ENCODE measurements around the gene AGT.

GRCh38 chr1:230668227-230668626 lies 45.7 kb downstream of the AGT start:
- TF ChIP-seq POLR2A (IDR thresholded peaks at IDR 0.05; ENCODE audit: low read depth, low read length) = no peak
- no peak for TF ChIP-seq POLR2AphosphoS5 (IDR thresholded peaks at IDR 0.05; ENCODE audit: low read depth, low read length)
- TF ChIP-seq TAF1 (IDR thresholded peaks at IDR 0.05; ENCODE audit: borderline replicate concordance, low read depth, low read length) = no peak

Data from GM12892 (cell line).